ENCODE results near the gene GPR137B. TPM values are rescaled to one million over a fixed set of nuclear protein-coding genes. Genes with fewer than 3 reads are reported as not detected.

GPR137B gene
- total and polyA plus RNA-seq, 2 of the 4 experiments (the other 2 are of a cell fraction): 4.5 to 12.3 TPM

- no peak overlapping the region for H4K5ac ChIP-seq (ENCODE audit: low read depth, low read length)
- no peaks in the 10 kb centered on the region; the same call in 1 of the 2 replicates for H3K27me3 ChIP-seq (ENCODE audit: control insufficient read depth, insufficient read depth, low read length)
- H3K4ac ChIP-seq (ENCODE audit: low read depth, low read length): no peak overlapping the region
- ChIA-PET CTCF (no interaction called here), POLR2A (ENCODE audit: unreplicated experiment) (no interaction called here)
- H3K14ac ChIP-seq (replicated peaks; ENCODE audit: low read depth, low read length): no peak overlapping the region
- H3K4me2 ChIP-seq (ENCODE audit: low read depth, low read length): no peak overlapping the region
- no peak overlapping the region for H3K23ac ChIP-seq (ENCODE audit: low read depth, low read length)
- intact Hi-C loops (cut with micrococcal nuclease) (loop anchor here (10.0 kb wide), 1 partner anchor 1277 kb away; no protein-coding TSS in a partner anchor), in situ Hi-C loops (cut with MboI; ENCODE audit: low sequenced_read_pairs) (loop anchor here (10.0 to 25.0 kb wide), 2 partner anchors 1280 to 1457 kb away; no protein-coding TSS in a partner anchor), dilution Hi-C loops (cut with HindIII; ENCODE audit: low sequenced_read_pairs, unreplicated experiment) (no loop called here)
- H4K8ac ChIP-seq (ENCODE audit: low read depth in 2 of 2, low read length in 2 of 2): no peak overlapping the region
- H4K20me1 ChIP-seq (ENCODE audit: insufficient read depth, low read length): no peaks in the 10 kb centered on the region
- no peaks in the 10 kb centered on the region for H3K9me3 ChIP-seq (ENCODE audit: control insufficient read depth, insufficient read depth, low read length)
- H3K36me3 ChIP-seq (ENCODE audit: control insufficient read depth, insufficient read depth, low read length): no peaks in the 10 kb centered on the region
- TF ChIP-seq, protein P1, sequence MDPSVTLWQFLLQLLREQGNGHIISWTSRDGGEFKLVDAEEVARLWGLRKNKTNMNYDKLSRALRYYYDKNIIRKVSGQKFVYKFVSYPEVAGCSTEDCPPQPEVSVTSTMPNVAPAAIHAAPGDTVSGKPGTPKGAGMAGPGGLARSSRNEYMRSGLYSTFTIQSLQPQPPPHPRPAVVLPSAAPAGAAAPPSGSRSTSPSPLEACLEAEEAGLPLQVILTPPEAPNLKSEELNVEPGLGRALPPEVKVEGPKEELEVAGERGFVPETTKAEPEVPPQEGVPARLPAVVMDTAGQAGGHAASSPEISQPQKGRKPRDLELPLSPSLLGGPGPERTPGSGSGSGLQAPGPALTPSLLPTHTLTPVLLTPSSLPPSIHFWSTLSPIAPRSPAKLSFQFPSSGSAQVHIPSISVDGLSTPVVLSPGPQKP (IDR thresholded peaks at IDR 0.05; ENCODE audit: borderline replicate concordance, low read depth, low read length): no peak
- TF ChIP-seq USF2 (IDR thresholded peaks at IDR 0.05; ENCODE audit: low read depth, low read length) (no peak), NFE2L2 (IDR thresholded peaks at IDR 0.05; ENCODE audit: low read depth, low read length) (no peak), RFX5 (IDR thresholded peaks at IDR 0.05; ENCODE audit: low read depth, low read length) (no peak), RAD21 (IDR thresholded peaks at IDR 0.05; ENCODE audit: low read length) (no peak), MXI1 (IDR thresholded peaks at IDR 0.05; ENCODE audit: borderline replicate concordance, low read depth, low read length) (no peak), SMC3 (IDR thresholded peaks at IDR 0.05; ENCODE audit: low read depth, low read length) (no peak), BHLHE40 (IDR thresholded peaks at IDR 0.05; ENCODE audit: low read depth, low read length) (no peak), CHD1 (IDR thresholded peaks at IDR 0.05; ENCODE audit: low read depth, low read length) (no peak), FOS (IDR thresholded peaks at IDR 0.05; ENCODE audit: low read depth, low read length) (no peak), POLR2A (IDR thresholded peaks at IDR 0.05; ENCODE audit: low read depth, low read length) (no peak), CEBPB (IDR thresholded peaks at IDR 0.05; ENCODE audit: low read depth, low read length) (no peak), MAZ (IDR thresholded peaks at IDR 0.05; ENCODE audit: borderline replicate concordance, low read depth, low read length) (no peak), MAFK (IDR thresholded peaks at IDR 0.05; ENCODE audit: low read depth, low read length) (no peak)
- TF ChIP-seq, protein P2, sequence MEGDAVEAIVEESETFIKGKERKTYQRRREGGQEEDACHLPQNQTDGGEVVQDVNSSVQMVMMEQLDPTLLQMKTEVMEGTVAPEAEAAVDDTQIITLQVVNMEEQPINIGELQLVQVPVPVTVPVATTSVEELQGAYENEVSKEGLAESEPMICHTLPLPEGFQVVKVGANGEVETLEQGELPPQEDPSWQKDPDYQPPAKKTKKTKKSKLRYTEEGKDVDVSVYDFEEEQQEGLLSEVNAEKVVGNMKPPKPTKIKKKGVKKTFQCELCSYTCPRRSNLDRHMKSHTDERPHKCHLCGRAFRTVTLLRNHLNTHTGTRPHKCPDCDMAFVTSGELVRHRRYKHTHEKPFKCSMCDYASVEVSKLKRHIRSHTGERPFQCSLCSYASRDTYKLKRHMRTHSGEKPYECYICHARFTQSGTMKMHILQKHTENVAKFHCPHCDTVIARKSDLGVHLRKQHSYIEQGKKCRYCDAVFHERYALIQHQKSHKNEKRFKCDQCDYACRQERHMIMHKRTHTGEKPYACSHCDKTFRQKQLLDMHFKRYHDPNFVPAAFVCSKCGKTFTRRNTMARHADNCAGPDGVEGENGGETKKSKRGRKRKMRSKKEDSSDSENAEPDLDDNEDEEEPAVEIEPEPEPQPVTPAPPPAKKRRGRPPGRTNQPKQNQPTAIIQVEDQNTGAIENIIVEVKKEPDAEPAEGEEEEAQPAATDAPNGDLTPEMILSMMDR (conservative IDR thresholded peaks at IDR 0.05; ENCODE audit: low read depth, low read length): no peak
- H3K4me1 ChIP-seq (ENCODE audit: control insufficient read depth, insufficient read depth, low read length): no peaks in the 10 kb centered on the region
- no peak overlapping the region for H2AK9ac ChIP-seq (replicated peaks; ENCODE audit: low read depth, low read length, poor library complexity)
- 78% methylated on average over 4 of the region's 9 CpGs; no CpG with 5 or more reads in 1 of the 2 experiments for WGBS, 2 experiments (ENCODE audit: extremely low coverage in 2 of 2, insufficient read length in 1 of 2)
- no TSS peak for BruUV-seq (replicated peaks)
- no peak overlapping the region for H3K4me3 ChIP-seq (ENCODE audit: insufficient read depth, low read depth, low read length)
- H3K56ac ChIP-seq (ENCODE audit: extremely low read depth, insufficient read depth, low read length): no peak overlapping the region
- H4K91ac ChIP-seq (ENCODE audit: insufficient read depth, low read depth, low read length): no peak overlapping the region
- H3K18ac ChIP-seq (ENCODE audit: low read depth, low read length): no peak overlapping the region
- H2BK15ac ChIP-seq (ENCODE audit: low read depth, low read length): no peak overlapping the region
- no peaks in the 10 kb centered on the region for H3K9me1 ChIP-seq (ENCODE audit: insufficient read depth, low read length)
- no peak for DNase-seq
- H2BK120ac ChIP-seq (ENCODE audit: low read depth, low read length): no peak overlapping the region
- H3K27ac ChIP-seq (ENCODE audit: insufficient read depth, low read length): no peak overlapping the region
- H2AFZ ChIP-seq (replicated peaks; ENCODE audit: low read length, poor library complexity): no peak overlapping the region
- no peak overlapping the region for H2AK5ac ChIP-seq (ENCODE audit: low read depth, low read length)
- no peak overlapping the region for H2BK20ac ChIP-seq (ENCODE audit: low read depth, low read length)
- no peak overlapping the region for H3K9ac ChIP-seq (ENCODE audit: low read depth, low read length)
- H3K79me1 ChIP-seq (ENCODE audit: low read depth in 1 of 2, low read length in 2 of 2): no peaks in the 10 kb centered on the region
- no peak overlapping the region for H2BK5ac ChIP-seq (ENCODE audit: low read depth, low read length, poor library complexity, severe bottlenecking)
- ATAC-seq (ENCODE audit: low read depth): no peak
Measured at GRCh38 chr1:236107121-236107907, 35.0 kb upstream of the GPR137B start.
